ENCODE data around the gene SLC37A4. TPM values are rescaled to one million over a fixed set of nuclear protein-coding genes. Genes with fewer than 3 reads are reported as not detected.

Gene SLC37A4
- total RNA-seq, 4 donors from 2014 or later, result 11.6 to 18.4 (median 14.0) TPM

DNA sequence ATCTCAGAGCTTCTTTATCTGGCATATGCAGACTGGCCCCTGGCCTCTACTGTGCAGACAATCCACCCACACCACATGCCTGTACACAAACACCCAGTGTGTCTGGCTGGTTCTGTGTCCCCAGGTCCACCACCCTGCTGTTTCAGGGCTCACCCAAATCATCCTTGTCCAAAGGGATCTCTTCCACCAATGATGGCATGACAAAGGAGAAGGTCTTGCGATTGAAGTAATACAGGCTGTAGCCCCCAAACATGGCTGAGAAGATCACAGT is 1.7 kb downstream of the SLC37A4 start:
- no peak for DNase-seq (ENCODE audit: low spot score)
- TF ChIP-seq, protein P1, sequence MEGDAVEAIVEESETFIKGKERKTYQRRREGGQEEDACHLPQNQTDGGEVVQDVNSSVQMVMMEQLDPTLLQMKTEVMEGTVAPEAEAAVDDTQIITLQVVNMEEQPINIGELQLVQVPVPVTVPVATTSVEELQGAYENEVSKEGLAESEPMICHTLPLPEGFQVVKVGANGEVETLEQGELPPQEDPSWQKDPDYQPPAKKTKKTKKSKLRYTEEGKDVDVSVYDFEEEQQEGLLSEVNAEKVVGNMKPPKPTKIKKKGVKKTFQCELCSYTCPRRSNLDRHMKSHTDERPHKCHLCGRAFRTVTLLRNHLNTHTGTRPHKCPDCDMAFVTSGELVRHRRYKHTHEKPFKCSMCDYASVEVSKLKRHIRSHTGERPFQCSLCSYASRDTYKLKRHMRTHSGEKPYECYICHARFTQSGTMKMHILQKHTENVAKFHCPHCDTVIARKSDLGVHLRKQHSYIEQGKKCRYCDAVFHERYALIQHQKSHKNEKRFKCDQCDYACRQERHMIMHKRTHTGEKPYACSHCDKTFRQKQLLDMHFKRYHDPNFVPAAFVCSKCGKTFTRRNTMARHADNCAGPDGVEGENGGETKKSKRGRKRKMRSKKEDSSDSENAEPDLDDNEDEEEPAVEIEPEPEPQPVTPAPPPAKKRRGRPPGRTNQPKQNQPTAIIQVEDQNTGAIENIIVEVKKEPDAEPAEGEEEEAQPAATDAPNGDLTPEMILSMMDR (IDR thresholded peaks at IDR 0.05), result no peak
- no peak for ATAC-seq (ENCODE audit: low FRiP score)

DNA sequence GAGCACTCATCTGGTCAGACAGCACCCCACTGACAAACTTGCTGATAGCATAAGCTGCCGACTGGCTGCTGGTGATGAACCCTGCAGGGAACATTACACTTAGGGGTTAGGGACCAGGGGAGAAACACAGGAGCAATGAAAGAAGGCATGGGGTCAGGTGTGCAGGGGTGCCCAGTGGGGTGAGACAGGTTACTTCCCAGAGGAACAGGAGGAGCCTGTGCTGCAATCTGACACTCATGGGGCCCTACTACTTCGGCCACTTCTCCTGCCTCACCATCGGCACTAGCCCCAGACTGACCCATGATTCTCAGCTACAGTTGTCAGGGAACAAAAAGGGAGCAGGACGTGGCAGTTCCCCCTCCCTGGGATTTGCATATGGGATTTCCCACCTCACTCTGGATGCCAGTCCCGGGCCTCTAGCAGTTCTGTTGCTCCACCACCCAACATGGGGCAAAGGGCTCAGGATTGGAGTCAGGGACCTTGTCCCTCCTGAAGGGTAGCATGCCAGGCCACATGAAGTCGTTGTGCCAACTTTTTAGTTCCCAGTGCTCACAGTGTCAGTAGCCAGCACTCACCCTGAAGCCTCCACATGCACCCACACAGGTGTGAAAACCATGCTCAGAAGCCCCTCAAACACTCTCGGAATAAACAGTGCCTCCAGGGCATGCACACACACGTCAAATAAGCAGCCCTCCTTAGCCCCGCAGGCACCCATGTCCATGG is 2.2 kb downstream of the SLC37A4 start:
- no peak for ATAC-seq (ENCODE audit: low FRiP score)

DNA sequence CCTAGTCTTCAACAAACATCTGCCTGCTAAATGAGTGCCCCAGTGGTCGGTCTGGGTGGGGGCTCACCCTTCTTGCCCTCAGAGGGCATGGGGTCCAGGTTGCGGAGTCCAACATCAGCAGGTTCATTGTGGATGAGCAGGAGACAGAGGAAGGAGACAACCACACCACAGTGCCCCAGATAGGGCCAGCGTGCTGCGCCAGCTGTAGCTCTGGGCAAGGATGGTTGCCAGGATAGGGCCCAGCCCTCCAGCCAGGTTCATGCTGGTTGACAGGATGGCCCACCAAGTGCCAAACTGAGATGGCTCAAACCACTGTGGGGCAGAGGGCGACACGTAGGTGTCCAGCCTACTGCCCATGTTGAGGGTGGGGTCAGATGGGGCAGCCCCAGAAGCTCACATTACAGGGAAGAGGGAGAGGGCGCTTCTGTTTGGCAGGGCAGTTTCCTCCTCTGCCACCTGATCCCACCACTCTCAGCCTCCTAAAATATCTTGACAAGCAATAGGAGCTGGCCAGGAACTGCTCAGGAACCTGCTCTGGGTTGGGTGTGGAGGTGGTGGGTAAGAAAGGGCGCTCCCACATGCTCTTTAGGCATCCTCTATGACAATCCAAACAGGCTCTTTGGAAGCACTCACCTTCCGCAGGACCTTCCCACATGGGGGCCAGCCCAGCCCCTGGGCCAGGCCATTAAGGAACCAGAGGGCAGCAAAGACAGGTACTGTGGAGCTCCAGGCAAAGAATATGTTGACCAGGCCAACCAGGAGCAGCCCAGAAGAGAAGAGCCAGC is 2.9 kb downstream of the SLC37A4 start:
- no peak for DNase-seq (ENCODE audit: low spot score)
- ATAC-seq (ENCODE audit: low FRiP score), result no peak
- TF ChIP-seq, protein P1 (IDR thresholded peaks at IDR 0.05), result no peak

More for the DNA sequence above, 2.2 kb downstream of the SLC37A4 start:
- TF ChIP-seq, protein P1 (IDR thresholded peaks at IDR 0.05), result no peak
- DNase-seq (ENCODE audit: low spot score), result no peak

DNA sequence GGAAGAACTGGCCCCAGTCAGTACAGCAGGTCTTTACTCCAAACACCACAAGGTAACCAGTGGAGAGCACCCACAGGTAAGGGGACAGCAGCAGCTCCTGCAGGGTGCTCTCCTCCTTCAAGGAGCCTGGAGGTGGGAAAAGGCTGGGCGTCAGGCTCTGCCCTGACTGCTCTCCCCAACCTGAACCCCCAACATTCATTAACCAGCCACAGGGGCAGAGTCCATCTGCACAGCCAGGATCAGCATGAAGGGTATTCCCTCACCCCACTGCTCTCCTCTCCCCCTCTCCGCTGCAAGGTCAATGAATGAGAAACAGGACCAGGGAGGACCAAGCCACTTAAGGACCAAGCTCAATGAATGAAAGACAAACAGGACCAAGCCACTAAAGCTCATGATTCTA is 3.7 kb downstream of the SLC37A4 start:
- no peak for DNase-seq (ENCODE audit: low spot score)
- TF ChIP-seq, protein P1 (IDR thresholded peaks at IDR 0.05), result no peak
- ATAC-seq (ENCODE audit: low FRiP score), result no peak

DNA sequence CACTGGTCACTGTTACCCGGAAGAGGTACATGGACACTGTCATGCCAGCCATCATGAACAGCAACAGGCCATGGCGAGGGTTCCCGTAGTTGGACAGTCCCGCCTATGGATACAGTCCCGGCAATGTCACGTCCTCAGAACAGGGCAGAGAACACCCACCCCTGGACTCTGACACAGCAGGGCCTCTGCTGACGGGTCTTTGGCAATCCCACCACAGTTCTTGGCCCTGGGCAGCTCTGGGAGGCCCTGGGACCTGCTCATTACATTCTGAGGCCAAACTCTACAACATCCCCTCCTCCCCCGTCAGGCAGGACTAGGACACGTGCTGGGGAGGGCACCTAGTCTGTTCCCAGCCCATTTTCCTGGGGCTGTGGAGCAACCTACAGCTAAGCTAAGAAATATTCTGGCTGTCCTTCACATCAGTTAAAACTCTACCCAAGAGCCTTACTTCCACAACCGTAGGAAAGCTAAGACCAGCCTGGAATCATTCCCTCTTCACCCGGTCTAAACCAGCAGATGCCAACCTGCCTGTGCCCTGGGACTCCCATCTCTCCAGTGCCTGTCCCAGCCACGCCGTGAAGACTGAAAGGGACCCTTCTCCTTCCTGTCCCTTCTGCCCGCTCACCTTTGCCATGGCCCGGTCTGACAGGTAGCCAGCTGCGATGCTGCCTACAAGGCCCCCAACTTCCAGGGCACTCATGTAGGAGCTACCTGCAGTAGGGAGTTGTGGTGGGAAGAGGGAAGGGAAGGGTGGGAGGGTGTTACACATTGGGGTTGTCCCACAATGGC is 4.5 kb downstream of the SLC37A4 start:
- TF ChIP-seq, protein P1 (IDR thresholded peaks at IDR 0.05), result no peak
- no peak for ATAC-seq (ENCODE audit: low FRiP score)
- DNase-seq (ENCODE audit: low spot score), result no peak

DNA sequence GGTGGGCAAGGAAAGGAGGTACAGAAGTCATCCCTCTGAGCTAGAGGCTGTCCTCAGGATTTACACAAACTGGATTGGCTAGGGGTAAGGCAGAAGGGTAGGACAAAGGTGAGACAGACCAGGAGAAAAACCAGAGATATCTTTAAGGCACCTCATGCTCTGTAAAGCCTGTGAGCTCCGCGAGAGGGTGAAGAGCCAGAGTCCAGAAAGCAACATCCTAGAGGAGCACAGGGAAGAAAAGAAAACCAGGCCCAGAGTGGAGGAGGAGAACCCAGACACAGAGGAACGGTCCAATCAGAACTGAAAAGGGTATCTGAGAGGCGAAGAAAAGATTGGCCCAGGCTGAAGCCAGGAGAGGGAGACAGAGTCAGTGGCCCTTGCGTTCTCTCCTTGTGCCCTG is 5.1 kb downstream of the SLC37A4 start:
- DNase-seq (ENCODE audit: low spot score), result no peak
- no peak for ATAC-seq (ENCODE audit: low FRiP score)
- TF ChIP-seq, protein P1 (IDR thresholded peaks at IDR 0.05), result no peak

All from omental fat pad (tissue), 4 donors.